MM.1S (cell line): Measurements from ENCODE around the gene PPP1R37.

ENCODE experiments used
- CTCF ChIP-seq: fragments of 300-600 bp; sonication (generic); IDR thresholded peaks from 2 replicates; pipeline ENCODE4 v1.5.1; 2016; ENCODE audit warnings: antibody characterized with exemption, low read length, mixed read lengths
- EZH2phosphoT487 ChIP-seq: fragments of 300-600 bp; sonication (generic); IDR thresholded peaks from 2 replicates; pipeline ENCODE4 v1.6.1; 2018; ENCODE audit warnings: antibody characterized with exemption, low read length

GRCh38 chr19:45082170-45082569 is 10.8 kb upstream of the PPP1R37 start:
- TF ChIP-seq CTCF (no peak), EZH2phosphoT487 (no peak)
